Thoracic aorta (tissue), 2 donors: ENCODE measurements around the gene ANKRD52. TPM values are rescaled to one million over a fixed set of nuclear protein-coding genes. Genes with fewer than 3 reads are reported as not detected.

Experiments used
- ATAC-seq: fragments of 150-250 bp; one replicate; pipeline ENCODE4 v1.8.0; 2017; ENCODE audit warnings: low read depth; ENCODE audit not compliant: insufficient number of reproducible peaks, low FRiP score
- DNase-seq: peaks from one replicate; pipeline ENCODE4 v3.0.0-alpha.2; 2020; ENCODE audit warnings: low spot score
- H3K27ac ChIP-seq, 2 donors: fragments of 200-600 bp; sonication (generic); 1 replicate in 1 of 2; 2 replicates in 1 of 2; pipeline ENCODE4 v1.5.1; 2016; ENCODE audit warnings: mild to moderate bottlenecking in 2 of 2, moderate library complexity in 2 of 2
- H3K27me3 ChIP-seq: fragments of 200-600 bp; sonication (generic); replicated peaks from 2 replicates; pipeline ENCODE4 v1.6.0; 2016; ENCODE audit warnings: mild to moderate bottlenecking; ENCODE audit not compliant: insufficient read depth
- H3K36me3 ChIP-seq: fragments of 200-600 bp; sonication (generic); one replicate; pipeline ENCODE4 v1.5.1; 2016
- H3K4me1 ChIP-seq, 2 donors: fragments of 200-600 bp; sonication (generic); 1 replicate in 1 of 2; 2 replicates in 1 of 2; pipeline versions ENCODE4 v1.5.1 to v1.6.0; 2016; ENCODE audit warnings: low read depth in 2 of 2, mild to moderate bottlenecking in 1 of 2; ENCODE audit not compliant: control insufficient read depth in 1 of 2
- H3K4me3 ChIP-seq: fragments of 200-600 bp; sonication (generic); 2 replicates; pipeline ENCODE4 v1.5.1; 2016; ENCODE audit warnings: mild to moderate bottlenecking
- H3K9me3 ChIP-seq: fragments of 200-600 bp; sonication (generic); 2 replicates; pipeline ENCODE4 v1.5.1; 2016
- total RNA-seq, 2 donors: library from RNA; depleted of rRNA; stranded (reverse); fragments of >200 nt; gene quantifications; one replicate each; pipeline versions ENCODE4 v1.1.0 to v1.2.3, GENCODE V29; 2016
- TF ChIP-seq, protein P1 (sequence below): fragments of 200-600 bp; sonication (generic); IDR thresholded peaks from one replicate; pipeline ENCODE4 v1.5.1; 2019; ENCODE audit warnings: antibody characterized with exemption

ANKRD52 gene
- total RNA-seq, 2 donors from 2014 or later, result 30.9 to 36.3 TPM

DNA sequence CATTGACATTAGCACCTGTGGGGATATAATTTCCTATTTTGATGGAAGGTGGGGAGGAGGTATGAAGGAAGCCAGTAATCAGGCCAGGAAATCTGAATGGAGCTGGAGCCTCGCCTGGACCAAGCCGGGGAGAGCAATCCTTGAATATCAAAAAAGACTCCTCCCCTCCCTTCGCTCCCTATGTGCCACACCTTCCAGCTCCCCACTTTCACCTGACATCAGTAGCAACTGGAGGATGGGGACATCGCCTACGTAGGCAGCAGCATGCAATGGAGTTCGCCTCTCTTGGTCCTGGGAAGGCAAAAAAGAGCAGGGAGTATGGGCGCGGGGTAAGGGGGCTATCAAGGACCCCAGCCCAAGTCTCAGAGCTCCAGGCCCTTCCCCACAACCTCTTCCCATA, 1.1 kb downstream of the ANKRD52 start:
- TF ChIP-seq, protein P1, sequence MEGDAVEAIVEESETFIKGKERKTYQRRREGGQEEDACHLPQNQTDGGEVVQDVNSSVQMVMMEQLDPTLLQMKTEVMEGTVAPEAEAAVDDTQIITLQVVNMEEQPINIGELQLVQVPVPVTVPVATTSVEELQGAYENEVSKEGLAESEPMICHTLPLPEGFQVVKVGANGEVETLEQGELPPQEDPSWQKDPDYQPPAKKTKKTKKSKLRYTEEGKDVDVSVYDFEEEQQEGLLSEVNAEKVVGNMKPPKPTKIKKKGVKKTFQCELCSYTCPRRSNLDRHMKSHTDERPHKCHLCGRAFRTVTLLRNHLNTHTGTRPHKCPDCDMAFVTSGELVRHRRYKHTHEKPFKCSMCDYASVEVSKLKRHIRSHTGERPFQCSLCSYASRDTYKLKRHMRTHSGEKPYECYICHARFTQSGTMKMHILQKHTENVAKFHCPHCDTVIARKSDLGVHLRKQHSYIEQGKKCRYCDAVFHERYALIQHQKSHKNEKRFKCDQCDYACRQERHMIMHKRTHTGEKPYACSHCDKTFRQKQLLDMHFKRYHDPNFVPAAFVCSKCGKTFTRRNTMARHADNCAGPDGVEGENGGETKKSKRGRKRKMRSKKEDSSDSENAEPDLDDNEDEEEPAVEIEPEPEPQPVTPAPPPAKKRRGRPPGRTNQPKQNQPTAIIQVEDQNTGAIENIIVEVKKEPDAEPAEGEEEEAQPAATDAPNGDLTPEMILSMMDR, result no peak
- H3K9me3 ChIP-seq, result no peaks in the 10 kb centered on the region
- DNase-seq (no peak), ATAC-seq (no peak)
- peaks cover 36% of the 10 kb centered on the region for H3K36me3 ChIP-seq
- peak overlapping the region; percentile 6 to 14 for H3K27ac ChIP-seq
- H3K4me1 ChIP-seq, result peaks cover 13 to 30% of the 10 kb centered on the region in 2 donors
- H3K27me3 ChIP-seq, result no peaks in the 10 kb centered on the region
- H3K4me3 ChIP-seq, result peak overlapping the region; percentile 85

DNA sequence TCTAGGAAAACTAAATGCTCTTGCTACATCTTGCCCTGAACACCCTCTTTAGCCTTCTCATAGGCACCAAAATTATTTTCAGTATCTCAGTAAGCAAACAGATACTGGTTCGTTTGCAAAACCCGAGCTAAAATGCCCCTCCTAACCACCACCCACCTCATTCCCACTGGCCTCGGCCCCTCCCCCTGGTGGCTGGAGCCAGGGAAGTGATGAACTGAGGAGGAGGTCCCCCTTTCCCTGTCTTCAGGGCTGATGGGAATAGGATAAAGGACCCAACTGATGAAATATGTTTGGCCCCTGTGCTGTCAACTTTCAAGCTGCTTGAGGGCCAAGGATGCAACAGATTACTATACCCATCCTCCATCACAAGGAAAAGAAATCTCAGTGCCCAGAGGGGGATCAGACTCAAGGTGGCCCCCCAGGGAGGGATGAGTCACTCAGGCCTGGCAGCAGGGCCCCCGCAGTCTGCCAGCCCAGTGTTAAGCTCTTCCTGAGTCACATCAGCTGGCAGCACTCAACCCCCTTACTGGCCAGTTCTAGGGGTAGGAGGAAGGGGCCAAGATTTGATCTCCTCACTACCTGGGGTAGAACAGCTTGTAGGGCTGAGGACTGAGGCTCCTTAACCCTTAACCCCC, 1.7 kb downstream of the ANKRD52 start:
- TF ChIP-seq, protein P1, result no peak
- Histone ChIP-seq H3K4me3 (peak overlapping the region; percentile 85), H3K36me3 (peaks cover 42% of the 10 kb centered on the region), H3K9me3 (no peaks in the 10 kb centered on the region), H3K27ac (peak overlapping the region; percentile 6 to 8), H3K4me1 (peaks cover 13 to 30% of the 10 kb centered on the region in 2 donors), H3K27me3 (no peaks in the 10 kb centered on the region)
- DNase-seq (no peak), ATAC-seq (no peak)

DNA sequence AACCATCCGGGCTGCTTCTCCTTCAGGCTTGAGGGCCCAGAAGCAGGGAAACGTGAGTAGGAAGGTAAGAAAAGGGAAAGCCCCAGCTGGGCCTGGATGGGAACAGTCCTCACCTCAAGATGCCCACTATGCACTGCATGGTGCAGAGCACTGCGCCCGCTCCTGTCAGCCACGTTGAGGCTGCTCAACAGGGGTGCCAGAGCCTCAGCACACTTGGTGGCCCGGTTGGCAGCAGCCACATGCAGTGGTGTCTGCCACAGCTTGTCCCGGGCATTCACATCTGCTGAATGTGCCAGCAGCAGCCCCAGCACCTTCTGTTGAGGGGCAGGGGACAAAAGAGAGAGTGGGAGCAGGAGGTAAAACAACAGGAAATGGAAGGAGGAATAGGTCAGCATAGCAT, 2.5 kb downstream of the ANKRD52 start:
- ATAC-seq (no peak), DNase-seq (no peak)
- H3K9me3 ChIP-seq, result no peaks in the 10 kb centered on the region
- no peak overlapping the region for H3K27ac ChIP-seq
- TF ChIP-seq, protein P1, result no peak
- peaks cover 47% of the 10 kb centered on the region for H3K36me3 ChIP-seq
- H3K4me3 ChIP-seq, result no peak overlapping the region
- H3K4me1 ChIP-seq, result peaks cover 13 to 30% of the 10 kb centered on the region in 2 donors
- no peaks in the 10 kb centered on the region for H3K27me3 ChIP-seq

DNA sequence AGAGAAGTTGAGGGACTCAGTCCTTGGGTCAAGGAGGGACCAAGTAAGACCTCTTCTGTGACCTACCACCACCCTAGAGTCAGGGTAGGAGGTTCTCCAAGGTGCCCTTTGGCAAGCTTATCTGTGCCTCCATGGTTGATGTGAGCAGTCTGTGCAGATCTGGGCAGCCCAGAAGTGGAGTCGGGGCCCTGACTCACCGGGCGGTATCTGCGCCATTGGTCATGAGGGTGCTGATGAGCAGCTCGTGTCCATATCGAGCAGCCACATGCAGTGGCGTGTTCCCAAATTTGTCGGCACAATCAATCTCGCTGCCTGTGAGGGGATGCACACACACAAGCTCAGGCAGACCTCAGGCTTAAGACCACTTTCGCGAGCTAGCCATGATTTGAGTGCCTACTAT, 5.1 kb downstream of the ANKRD52 start:
- Histone ChIP-seq H3K36me3 (peaks cover 64% of the 10 kb centered on the region), H3K4me1 (peaks cover 13 to 22% of the 10 kb centered on the region in 2 donors), H3K27me3 (no peaks in the 10 kb centered on the region), H3K27ac (no peak overlapping the region), H3K4me3 (no peak overlapping the region), H3K9me3 (no peaks in the 10 kb centered on the region)
- TF ChIP-seq, protein P1, result no peak
- DNase-seq, result no peak
- no peak for ATAC-seq

DNA sequence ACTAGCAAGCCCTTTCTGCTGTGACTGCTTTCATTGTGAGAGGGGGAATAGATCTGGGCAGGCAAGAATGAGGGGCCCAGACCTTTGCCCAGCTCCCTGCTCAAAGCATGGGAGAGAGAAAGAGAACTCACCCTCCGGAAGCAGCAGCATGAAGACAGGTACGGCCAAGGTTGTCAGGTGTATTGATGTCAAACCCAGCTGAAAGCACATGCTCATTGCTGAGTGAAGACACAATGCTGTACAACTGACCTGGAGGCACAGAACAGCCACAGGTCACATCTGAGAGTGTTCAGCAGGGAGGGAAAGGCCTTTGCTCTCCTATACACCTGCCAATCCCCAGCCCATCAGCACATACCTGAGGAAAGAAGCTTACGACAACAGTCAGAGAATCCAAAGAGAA, 5.5 kb downstream of the ANKRD52 start:
- H3K27me3 ChIP-seq, result no peaks in the 10 kb centered on the region
- H3K36me3 ChIP-seq, result peaks cover 68% of the 10 kb centered on the region
- H3K9me3 ChIP-seq, result no peaks in the 10 kb centered on the region
- H3K4me1 ChIP-seq, result peaks cover 13 to 22% of the 10 kb centered on the region in 2 donors
- DNase-seq (no peak), ATAC-seq (no peak)
- no peak overlapping the region for H3K4me3 ChIP-seq
- H3K27ac ChIP-seq, result no peak overlapping the region
- TF ChIP-seq, protein P1, result no peak
